Measurements from ENCODE around the gene MAPRE3.
"Not testable (repeated sequence)": the region's sequence is repeated elsewhere in the genome, so short reads cannot be mapped to it uniquely, and the experiment has no call there.

MAPRE3 gene

GRCh38 chr2:27069961-27070618 lies 99.7 kb downstream of the MAPRE3 start:
- no peak for DNase-seq (ENCODE audit: low read depth, low spot score)

- no peak for DNase-seq (ENCODE audit: low read depth, low spot score)
Observed at GRCh38 chr2:27070653-27071276, 100.3 kb downstream of the MAPRE3 start.

GRCh38 chr2:27071277-27071989 lies 101.0 kb downstream of the MAPRE3 start, which contains the start of gene OST4:
OST4 (minus strand) TSS chr2:27071654.
- no peak for DNase-seq (ENCODE audit: low read depth, low spot score)

GRCh38 chr2:27071990-27072830 lies 101.8 kb downstream of the MAPRE3 start:
- no peak for DNase-seq (ENCODE audit: low read depth, low spot score)

- DNase-seq (ENCODE audit: low read depth, low spot score) = no peak
Observed at GRCh38 chr2:27072920-27073319, 102.5 kb downstream of the MAPRE3 start.

- no peak for DNase-seq (ENCODE audit: low read depth, low spot score)
Observed at GRCh38 chr2:27073782-27074181, 103.3 kb downstream of the MAPRE3 start.

GRCh38 chr2:27074738-27075565 lies 104.5 kb downstream of the MAPRE3 start:
- DNase-seq (ENCODE audit: low read depth, low spot score) = no peak

GRCh38 chr2:27075566-27075871 lies 105.1 kb downstream of the MAPRE3 start:
- DNase-seq (ENCODE audit: low read depth, low spot score) = not testable (repeated sequence)

- no peak for DNase-seq (ENCODE audit: low read depth, low spot score)
Observed at GRCh38 chr2:27076323-27076722, 105.9 kb downstream of the MAPRE3 start.
